NCI-H1436 (cell line): ENCODE results near the gene APOL3.
A peak's percentile ranks its signal among the peaks of the same experiment; 100 is the strongest.
"Not testable (repeated sequence)": the region's sequence is repeated elsewhere in the genome, so short reads cannot be mapped to it uniquely, and the experiment has no call there.

Experiments used
- DNase-seq: peaks from one replicate; lab custom pipeline; 2025; lab: John Stamatoyannopoulos, UW

APOL3 gene

DNA sequence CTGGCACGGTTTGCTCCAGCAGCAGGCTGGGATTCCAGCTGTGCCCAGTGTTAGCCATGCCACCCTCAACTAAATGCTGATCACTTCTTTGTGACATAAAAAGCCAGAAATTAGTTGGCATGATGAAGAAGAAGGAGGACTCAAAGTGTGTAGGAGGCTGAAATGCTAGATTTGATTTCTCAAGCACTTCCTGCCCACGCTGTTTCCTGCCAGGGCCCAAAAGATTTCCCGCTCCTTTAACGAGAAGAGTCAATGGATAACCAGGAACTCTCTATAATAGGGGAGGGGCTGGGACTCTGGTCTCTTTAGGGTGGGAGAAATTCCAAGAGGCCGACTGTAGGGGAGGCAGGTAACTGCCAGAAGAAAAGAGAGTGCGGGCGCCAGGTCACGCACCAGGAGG, 26.4 kb downstream of the APOL3 start:
- no peak for DNase-seq

GRCh38 chr22:36131907-36132306, 28.6 kb downstream of the APOL3 start:
- no peak for DNase-seq

DNA sequence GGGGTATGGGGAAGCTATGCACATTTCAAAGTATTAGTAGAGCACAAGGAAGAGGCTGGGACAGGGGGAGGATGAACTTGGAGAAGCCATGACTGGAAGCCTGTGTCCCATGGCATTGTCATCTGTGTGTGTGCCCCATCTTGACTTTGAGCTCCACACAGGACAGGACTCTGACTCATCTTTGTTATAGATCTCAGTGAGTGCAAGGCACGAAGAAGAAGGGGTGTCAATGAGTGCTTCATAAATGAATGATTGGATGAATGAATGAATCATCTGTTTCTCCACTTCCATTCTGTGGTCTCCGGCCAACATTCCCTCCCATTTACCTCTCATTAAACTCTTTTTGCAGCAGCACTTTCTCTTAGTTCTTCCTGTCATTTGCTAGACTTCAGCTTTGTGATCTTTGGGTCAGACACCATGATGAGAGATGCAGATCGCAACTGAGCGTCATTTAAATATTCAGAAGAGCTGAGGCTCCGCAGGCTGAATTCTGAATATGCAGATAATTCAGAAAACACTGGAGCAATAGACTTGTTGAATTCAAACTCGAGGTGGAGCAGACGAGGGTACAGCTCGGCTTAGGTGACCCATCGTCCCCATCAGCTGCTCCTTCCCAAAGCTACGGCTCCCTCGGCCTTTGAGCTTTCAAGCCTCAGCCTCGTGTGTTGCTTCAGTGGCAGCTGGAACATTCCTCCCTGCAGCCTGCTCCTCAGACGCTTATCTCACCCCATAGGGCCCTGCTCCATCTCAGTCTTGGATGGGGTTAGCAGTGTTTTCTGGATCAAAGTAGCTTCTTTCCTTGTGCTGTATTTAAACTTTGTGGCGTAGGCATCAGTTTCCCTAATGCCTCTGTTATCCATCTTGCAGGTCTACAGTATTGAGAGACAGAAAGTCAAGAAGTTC, 30.8 kb downstream of the APOL3 start:
- no peak for DNase-seq

DNA sequence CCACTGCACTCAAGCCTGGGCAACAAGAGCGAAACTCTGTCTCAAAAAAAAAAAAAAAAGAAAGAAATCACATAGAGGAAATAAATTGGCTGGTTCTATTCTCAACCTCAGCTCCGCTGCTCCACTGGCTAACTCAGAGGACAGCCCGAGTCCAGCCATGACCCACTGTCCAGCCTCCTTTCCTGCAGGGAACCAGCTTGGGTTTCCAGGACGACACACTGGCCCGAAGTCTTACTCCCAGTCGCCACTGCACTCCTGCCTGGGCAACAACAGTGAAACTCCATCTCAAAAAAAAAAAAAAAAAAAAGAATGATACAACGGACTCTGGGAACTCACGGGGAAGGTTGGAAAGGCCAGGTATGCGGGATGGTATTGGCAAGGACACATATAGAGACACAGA, 31.5 kb downstream of the APOL3 start:
- DNase-seq, result no peak

GRCh38 chr22:36125994-36126531, 34.5 kb downstream of the APOL3 start:
- no peak for DNase-seq

- DNase-seq, result no peak
Observed at GRCh38 chr22:36125434-36125833, 35.1 kb downstream of the APOL3 start.

DNA sequence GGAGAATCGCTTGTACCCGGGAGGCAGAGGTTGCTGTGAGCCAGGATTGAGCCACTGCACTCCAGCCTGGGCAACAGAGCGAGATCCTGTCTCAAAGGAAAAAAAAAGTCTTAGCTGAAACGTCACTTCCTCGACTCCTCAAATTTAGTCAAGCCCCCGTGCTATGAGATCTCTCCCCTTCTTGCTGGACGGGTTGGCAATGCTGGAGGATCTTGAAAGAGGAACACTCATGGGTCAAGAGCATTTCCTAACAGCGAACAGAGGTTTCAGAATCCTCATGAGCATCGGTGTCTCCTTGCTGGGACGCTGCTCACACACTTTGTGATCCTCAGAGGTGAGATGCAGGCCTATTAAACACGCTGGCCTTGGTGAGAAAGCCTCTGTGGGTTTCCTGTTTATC, 35.9 kb downstream of the APOL3 start:
- DNase-seq, result no peak

- peak; percentile 90 for DNase-seq
Observed at GRCh38 chr22:36123673-36124630, 36.6 kb downstream of the APOL3 start.

DNA sequence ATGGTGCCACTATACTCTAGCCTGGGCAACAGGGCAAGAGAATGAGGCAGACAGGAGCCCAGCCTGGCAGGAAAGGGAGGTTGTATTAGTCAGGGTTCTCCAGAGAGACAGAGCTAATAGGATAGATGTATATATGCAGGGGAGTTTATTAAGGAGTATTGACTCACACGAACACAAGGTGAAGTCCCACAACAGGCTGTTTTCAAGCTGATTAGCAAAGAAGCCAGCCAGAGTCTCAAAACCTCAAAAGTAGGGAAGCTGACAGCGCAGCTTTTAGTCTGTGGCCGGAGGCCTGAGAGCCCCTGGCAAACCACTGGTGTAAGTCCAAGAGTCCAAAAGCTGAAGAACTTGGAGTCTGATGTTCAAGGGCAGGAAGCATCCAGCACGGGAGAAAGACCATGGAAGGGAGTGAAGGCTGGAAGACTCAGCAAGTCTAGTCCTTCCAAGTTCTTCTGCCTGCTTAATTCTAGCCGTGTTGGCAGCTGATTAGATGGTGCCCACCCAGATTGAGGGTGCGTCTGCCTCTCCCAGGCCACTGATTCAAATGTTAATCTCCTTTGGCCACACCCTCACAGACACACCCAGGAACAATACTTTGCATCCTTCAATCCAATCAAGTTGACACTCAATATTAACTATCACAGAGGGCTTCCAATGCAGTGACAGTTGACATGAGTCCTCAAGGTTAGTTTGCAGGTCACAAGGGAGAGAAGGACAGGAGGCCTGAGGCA, 39.8 kb downstream of the APOL3 start:
- not testable (repeated sequence) for DNase-seq

- DNase-seq, result no peak
Observed at GRCh38 chr22:36117053-36117554, 43.5 kb downstream of the APOL3 start.

- DNase-seq, result no peak
Observed at GRCh38 chr22:36116127-36116526, 44.4 kb downstream of the APOL3 start.

- no peak for DNase-seq
Observed at GRCh38 chr22:36113121-36113520, 47.4 kb downstream of the APOL3 start.

DNA sequence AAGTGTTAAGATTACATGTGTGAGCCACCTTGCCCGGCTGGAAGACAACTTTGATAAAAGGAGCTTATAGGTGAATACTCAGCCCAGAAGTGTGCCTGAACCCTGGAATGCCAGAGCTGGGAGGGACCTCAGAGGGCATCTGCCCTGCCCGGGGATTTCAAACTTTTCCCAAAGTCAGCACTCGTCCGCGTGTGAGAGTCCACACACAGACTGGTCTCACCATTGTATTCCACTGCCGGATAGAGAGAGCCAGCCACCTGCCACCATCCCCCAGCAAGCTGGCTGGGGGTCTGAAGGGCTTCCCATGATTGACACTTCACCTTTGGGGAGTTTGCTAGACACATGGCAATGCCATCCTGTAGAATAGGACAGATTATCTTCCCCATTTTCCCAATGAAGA, 49.2 kb downstream of the APOL3 start:
- DNase-seq, result no peak

GRCh38 chr22:36110306-36110881, 50.2 kb downstream of the APOL3 start:
- DNase-seq, result no peak

GRCh38 chr22:36107436-36107835, 53.1 kb downstream of the APOL3 start:
- no peak for DNase-seq

- no peak for DNase-seq
Observed at GRCh38 chr22:36106910-36107309, 53.6 kb downstream of the APOL3 start.

GRCh38 chr22:36104988-36105387, 55.6 kb downstream of the APOL3 start:
- DNase-seq, result no peak

DNA sequence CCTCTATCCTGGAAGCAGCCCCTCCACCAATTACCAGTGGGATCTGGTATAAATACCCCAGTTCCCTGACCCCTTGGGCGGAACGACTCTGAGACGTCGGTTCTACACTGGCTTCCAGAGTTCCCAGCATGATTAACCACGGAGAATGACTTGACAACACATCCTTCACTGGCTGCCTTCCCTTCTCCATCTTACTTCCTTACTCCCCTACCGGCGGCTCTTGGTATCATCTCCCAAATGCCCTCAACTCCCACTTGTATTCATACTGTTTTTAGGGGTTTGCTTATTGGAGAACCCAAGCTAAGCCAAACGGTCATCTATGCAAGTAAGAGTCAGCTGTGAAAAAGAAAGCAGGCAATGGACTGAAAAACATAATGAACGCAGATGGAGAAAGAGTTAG, 56.1 kb downstream of the APOL3 start:
- no peak for DNase-seq

- no peak for DNase-seq
Observed at GRCh38 chr22:36103891-36104290, 56.7 kb downstream of the APOL3 start.

DNA sequence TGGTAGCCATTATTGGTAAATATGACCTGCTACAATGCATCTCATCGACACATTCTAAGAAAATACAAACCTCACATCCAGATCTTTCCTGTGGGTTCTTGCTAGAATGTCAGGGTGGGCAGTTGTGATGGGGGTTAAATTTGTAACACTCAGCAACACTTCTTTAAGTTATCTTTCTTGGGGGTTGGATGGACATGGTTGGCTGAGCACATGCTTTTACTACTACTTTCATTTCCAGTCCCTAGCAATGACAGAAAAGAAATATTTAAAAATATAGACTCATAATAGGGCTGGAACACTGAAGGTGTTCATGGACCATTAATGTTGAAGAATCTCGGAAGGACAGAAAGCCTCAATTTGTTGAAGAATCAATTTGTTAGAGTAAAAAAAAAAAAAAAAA, 57.6 kb downstream of the APOL3 start:
- no peak for DNase-seq

- no peak for DNase-seq
Observed at GRCh38 chr22:36101756-36102155, 58.8 kb downstream of the APOL3 start.
